Astrocyte (in vitro differentiated cells and primary cell): ENCODE results near the gene RIPOR2. TPM values are rescaled to one million over a fixed set of nuclear protein-coding genes. Genes with fewer than 3 reads are reported as not detected.
"Not testable (repeated sequence)": the region's sequence is repeated elsewhere in the genome, so short reads cannot be mapped to it uniquely, and the experiment has no call there.

Source experiments
- DNase-seq: peaks from one replicate; pipeline ENCODE4 v3.0.0-alpha.2; 2010; ENCODE audit warnings: low read depth
- FAIRE-seq: peaks from 2 replicates; lab custom pipeline; 2011; peaks lifted over from hg19 to GRCh38; lab: Jason Lieb, UNC
- H2AFZ ChIP-seq: 2 replicates; pipeline ENCODE4 v1.6.0; 2012; ENCODE audit warnings: low read depth, low read length, inconsistent platforms
- H3K27ac ChIP-seq: 2 replicates; pipeline ENCODE4 v1.5.1; 2011; ENCODE audit warnings: low read depth, low read length, inconsistent platforms
- H3K27me3 ChIP-seq: 2 replicates; pipeline ENCODE4 v1.6.0; 2011; ENCODE audit warnings: low read length, inconsistent platforms; ENCODE audit not compliant: insufficient read depth
- H3K36me3 ChIP-seq: 2 replicates; pipeline ENCODE4 v1.5.1; 2011; ENCODE audit warnings: low read length, inconsistent platforms; ENCODE audit not compliant: insufficient read depth
- H3K4me1 ChIP-seq: 2 replicates; pipeline ENCODE4 v1.5.1; 2011; ENCODE audit warnings: low read length, inconsistent platforms; ENCODE audit not compliant: insufficient read depth
- H3K4me2 ChIP-seq: 2 replicates; pipeline ENCODE4 v1.6.0; 2012; ENCODE audit warnings: low read length, inconsistent platforms
- H3K4me3 ChIP-seq: 2 replicates; pipeline ENCODE4 v1.5.1; 2011; ENCODE audit warnings: low read depth, mild to moderate bottlenecking, low read length, inconsistent platforms; ENCODE audit not compliant: insufficient read depth
- H3K79me2 ChIP-seq: 2 replicates; pipeline ENCODE4 v1.6.0; 2012; ENCODE audit warnings: mild to moderate bottlenecking, low read length, inconsistent platforms; ENCODE audit not compliant: insufficient read depth
- H3K9ac ChIP-seq: 2 replicates; pipeline ENCODE4 v1.6.0; 2012; ENCODE audit warnings: mild to moderate bottlenecking, low read length, inconsistent platforms
- H3K9me3 ChIP-seq: 2 replicates; pipeline ENCODE4 v1.5.1; 2012; ENCODE audit warnings: low read depth, mild to moderate bottlenecking, low read length, inconsistent platforms; ENCODE audit not compliant: insufficient read depth
- H4K20me1 ChIP-seq: 2 replicates; pipeline ENCODE4 v1.6.0; 2012; ENCODE audit warnings: low read length, inconsistent platforms; ENCODE audit not compliant: insufficient read depth
- H3K27ac Mint-ChIP-seq: one replicate; pipeline ENCODE4 v1.8.0; 2021; ENCODE audit warnings: mild to moderate bottlenecking, mixed read lengths; ENCODE audit not compliant: unreplicated experiment
- H3K27me3 Mint-ChIP-seq: one replicate; pipeline ENCODE4 v1.8.0; 2021; ENCODE audit warnings: low read depth, mixed read lengths; ENCODE audit not compliant: unreplicated experiment
- H3K36me3 Mint-ChIP-seq: one replicate; pipeline ENCODE4 v1.8.0; 2021; ENCODE audit warnings: low read depth, mixed read lengths; ENCODE audit not compliant: unreplicated experiment
- H3K4me1 Mint-ChIP-seq: one replicate; pipeline ENCODE4 v1.8.0; 2021; ENCODE audit warnings: low read depth, mixed read lengths; ENCODE audit not compliant: unreplicated experiment
- H3K4me3 Mint-ChIP-seq: one replicate; pipeline ENCODE4 v1.8.0; 2021; ENCODE audit warnings: mild to moderate bottlenecking, moderate library complexity, mixed read lengths; ENCODE audit not compliant: unreplicated experiment
- H3K9me3 Mint-ChIP-seq: one replicate; pipeline ENCODE4 v1.8.0; 2021; ENCODE audit warnings: mild to moderate bottlenecking, mixed read lengths; ENCODE audit not compliant: unreplicated experiment
- CTCF ChIP-seq: IDR thresholded peaks from 2 replicates; pipeline ENCODE4 v1.5.1; 2011; ENCODE audit warnings: low read depth, mild to moderate bottlenecking, inconsistent platforms, low read length, moderate library complexity; ENCODE audit not compliant: insufficient read depth
- EZH2 ChIP-seq: IDR thresholded peaks from 2 replicates; pipeline ENCODE4 v1.6.1; 2012; ENCODE audit warnings: mild to moderate bottlenecking, low read length, inconsistent platforms; ENCODE audit not compliant: insufficient read depth
- total RNA-seq: library from RNA; stranded (reverse); gene quantifications from 2 replicates; pipeline ENCODE4 v1.2.1, GENCODE V29; 2021

Gene RIPOR2
- total RNA-seq, 1 donor from 2014 or later, result 0.95 TPM

DNA sequence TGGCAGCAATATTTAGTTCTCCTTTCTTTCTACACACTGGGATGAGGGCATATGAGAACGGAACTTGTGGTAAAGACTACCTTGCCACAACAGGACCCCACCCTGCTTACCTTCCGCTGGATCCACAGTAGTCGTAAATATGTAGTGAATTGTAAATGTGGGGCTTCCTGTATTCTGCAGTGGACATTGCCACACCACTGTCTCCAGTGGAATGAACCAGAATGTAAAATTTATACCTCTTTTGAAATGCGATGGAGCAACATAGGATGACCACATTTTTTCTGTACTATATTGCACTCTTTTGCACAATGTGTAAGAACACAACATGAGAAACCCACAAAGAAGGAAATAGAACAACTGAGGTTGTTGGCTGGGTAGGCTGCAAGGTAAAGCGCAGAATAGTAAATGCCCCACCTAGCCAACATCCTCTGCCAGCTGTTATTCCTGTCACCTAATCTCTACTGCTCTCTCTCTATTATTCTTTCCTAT lies 16.1 kb upstream of the RIPOR2 start:
- H3K79me2 ChIP-seq, result no peaks in the 10 kb centered on the region
- H4K20me1 ChIP-seq, result no peaks in the 10 kb centered on the region
- no peaks in the 10 kb centered on the region for H3K9me3 ChIP-seq
- Mint-ChIP-seq H3K4me1 (no peaks in the 10 kb centered on the region), H3K4me3 (no peak overlapping the region), H3K27ac (no peak overlapping the region), H3K9me3 (peaks cover 6% of the 10 kb centered on the region), H3K27me3 (peaks cover 9% of the 10 kb centered on the region), H3K36me3 (no peaks in the 10 kb centered on the region)
- H2AFZ ChIP-seq, result no peak overlapping the region
- H3K4me1 ChIP-seq, result no peaks in the 10 kb centered on the region
- no peak overlapping the region for H3K9ac ChIP-seq
- no peaks in the 10 kb centered on the region for H3K27me3 ChIP-seq
- no peak overlapping the region for H3K4me2 ChIP-seq
- TF ChIP-seq EZH2 (no peak), CTCF (no peak)
- H3K36me3 ChIP-seq, result no peaks in the 10 kb centered on the region
- DNase-seq, result no peak
- H3K27ac ChIP-seq, result no peak overlapping the region
- H3K4me3 ChIP-seq, result no peak overlapping the region
- no peak for FAIRE-seq

- no peaks in the 10 kb centered on the region for H3K27me3 ChIP-seq
- H3K4me3 ChIP-seq, result no peak overlapping the region
- H3K9me3 Mint-ChIP-seq, result peaks cover 10% of the 10 kb centered on the region
- H2AFZ ChIP-seq, result no peak overlapping the region
- no peak overlapping the region for H3K9ac ChIP-seq
- no peaks in the 10 kb centered on the region for H3K36me3 ChIP-seq
- H3K27ac ChIP-seq, result no peak overlapping the region
- TF ChIP-seq CTCF, result no peak
- TF ChIP-seq EZH2, result no peak
- no peaks in the 10 kb centered on the region for H3K79me2 ChIP-seq
- peaks cover 9% of the 10 kb centered on the region for H3K27me3 Mint-ChIP-seq
- no peaks in the 10 kb centered on the region for H4K20me1 ChIP-seq
- no peaks in the 10 kb centered on the region for H3K36me3 Mint-ChIP-seq
- no peak overlapping the region for H3K27ac Mint-ChIP-seq
- no peaks in the 10 kb centered on the region for H3K4me1 Mint-ChIP-seq
- H3K4me1 ChIP-seq, result no peaks in the 10 kb centered on the region
- FAIRE-seq (no peak), DNase-seq (no peak)
- H3K4me2 ChIP-seq, result no peak overlapping the region
- H3K9me3 ChIP-seq, result no peaks in the 10 kb centered on the region
- no peak overlapping the region for H3K4me3 Mint-ChIP-seq
Observed at GRCh38 chr6:24950218-24950941, 14.6 kb upstream of the RIPOR2 start.

DNA sequence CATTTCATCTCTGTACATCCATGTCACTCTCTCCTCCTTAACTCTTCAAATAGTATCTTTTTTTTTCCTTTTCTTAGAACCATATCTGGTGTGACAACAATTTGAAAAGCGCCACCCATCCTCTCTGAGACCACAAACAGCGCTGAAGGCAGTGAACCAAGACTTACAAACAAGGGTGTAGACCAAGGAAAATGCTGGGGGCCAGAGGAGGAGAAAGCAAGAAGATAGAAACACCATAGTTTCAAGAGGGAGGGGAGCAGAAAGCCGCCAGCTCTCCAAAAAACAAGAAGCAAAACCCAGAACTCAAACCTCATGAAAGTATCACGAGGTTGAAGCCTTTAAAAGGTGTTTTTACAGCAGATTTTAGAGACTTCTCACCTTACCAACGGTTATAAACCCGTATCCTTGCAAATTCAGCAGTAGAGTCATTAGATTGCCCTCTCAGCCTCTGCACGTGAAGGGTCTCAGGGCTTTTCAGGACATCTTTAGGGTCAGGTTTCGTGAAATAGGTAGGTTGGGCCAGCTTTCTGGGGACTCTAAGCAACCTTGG lies 13.3 kb upstream of the RIPOR2 start:
- Histone ChIP-seq H3K36me3 (no peaks in the 10 kb centered on the region), H3K9ac (no peak overlapping the region), H3K9me3 (no peaks in the 10 kb centered on the region), H3K4me1 (no peaks in the 10 kb centered on the region), H2AFZ (no peak overlapping the region), H3K27ac (no peak overlapping the region), H3K4me3 (no peak overlapping the region), H3K27me3 (no peaks in the 10 kb centered on the region), H3K4me2 (no peak overlapping the region), H3K79me2 (no peaks in the 10 kb centered on the region), H4K20me1 (no peaks in the 10 kb centered on the region)
- Mint-ChIP-seq H3K4me3 (no peak overlapping the region), H3K27me3 (peaks cover 9% of the 10 kb centered on the region), H3K4me1 (no peaks in the 10 kb centered on the region), H3K36me3 (no peaks in the 10 kb centered on the region), H3K27ac (no peak overlapping the region), H3K9me3 (peaks cover 19% of the 10 kb centered on the region)
- DNase-seq, result no peak
- FAIRE-seq, result no peak
- no peak for TF ChIP-seq EZH2
- TF ChIP-seq CTCF, result no peak

DNA sequence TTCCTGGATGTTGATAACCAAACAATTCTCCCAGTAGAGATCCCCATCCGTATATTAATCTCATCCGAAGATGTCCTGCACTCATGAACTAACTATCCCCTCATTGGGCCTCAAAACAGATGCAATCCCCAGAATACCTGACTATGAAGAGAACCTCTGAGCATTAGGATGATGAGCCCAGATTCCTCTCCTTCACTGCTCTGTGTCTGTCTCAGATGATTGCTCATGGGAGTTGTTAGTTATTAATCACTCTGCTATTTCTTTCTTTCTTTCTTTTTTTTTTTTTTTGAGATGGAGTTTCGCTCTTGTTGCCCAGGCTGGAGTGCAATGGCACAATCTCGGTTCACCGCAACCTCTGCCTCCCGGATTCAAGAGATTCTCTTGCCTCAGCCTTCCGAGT lies 12.5 kb upstream of the RIPOR2 start:
- not testable (repeated sequence) for FAIRE-seq, H3K27ac ChIP-seq

More for the DNA sequence above, 12.5 kb upstream of the RIPOR2 start:
- H3K27me3 Mint-ChIP-seq, H3K79me2 ChIP-seq, H3K9ac ChIP-seq, H3K27ac Mint-ChIP-seq, H4K20me1 ChIP-seq, H3K36me3 ChIP-seq, H2AFZ ChIP-seq, H3K9me3 ChIP-seq, H3K36me3 Mint-ChIP-seq, DNase-seq, H3K4me1 Mint-ChIP-seq, H3K4me1 ChIP-seq, H3K4me3 Mint-ChIP-seq, H3K4me2 ChIP-seq, H3K27me3 ChIP-seq, H3K4me3 ChIP-seq: not testable (repeated sequence)
- peaks cover 16% of the 10 kb centered on the region for H3K9me3 Mint-ChIP-seq
